Subcutaneous preadipocyte (primary cell): ENCODE measurements around the gene ANKRD45. TPM values are rescaled to one million over a fixed set of nuclear protein-coding genes. Genes with fewer than 3 reads are reported as not detected.

ENCODE experiments used
- total RNA-seq: library from RNA; depleted of rRNA; stranded (reverse); fragments of >200 nt; gene quantifications from 2 replicates; pipeline ENCODE4 v1.2.3, GENCODE V29; 2012

Gene ANKRD45, protein sequence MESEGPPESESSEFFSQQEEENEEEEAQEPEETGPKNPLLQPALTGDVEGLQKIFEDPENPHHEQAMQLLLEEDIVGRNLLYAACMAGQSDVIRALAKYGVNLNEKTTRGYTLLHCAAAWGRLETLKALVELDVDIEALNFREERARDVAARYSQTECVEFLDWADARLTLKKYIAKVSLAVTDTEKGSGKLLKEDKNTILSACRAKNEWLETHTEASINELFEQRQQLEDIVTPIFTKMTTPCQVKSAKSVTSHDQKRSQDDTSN
- not detected in 2 replicates for total RNA-seq

DNA sequence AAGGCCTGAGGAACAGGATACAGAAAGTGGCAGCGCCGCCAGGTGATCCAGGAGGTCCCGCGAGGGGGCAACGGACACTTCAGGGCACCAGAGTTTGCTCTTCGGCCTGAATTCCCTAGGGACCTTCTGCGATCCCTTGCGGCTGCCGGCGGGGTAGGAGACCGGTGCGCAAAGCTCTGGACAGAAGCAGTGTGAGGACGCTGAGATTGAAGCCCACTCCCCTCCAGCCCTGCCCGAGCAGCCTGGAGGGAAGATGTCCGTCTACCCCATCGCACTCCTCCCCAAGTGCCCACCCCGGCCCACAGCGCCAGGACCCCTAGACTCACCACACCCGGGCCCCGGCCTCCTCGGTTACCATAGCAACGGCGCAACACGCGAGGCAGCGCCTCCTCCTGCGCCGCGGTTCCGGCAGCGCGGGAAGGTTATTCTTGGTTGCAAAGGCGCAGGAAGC, at the start of gene ANKRD45:
Gene ANKRD45 (minus strand): TSS at position 361 of the 451 bp plus-strand sequence. CDS start 10,433 bp downstream, outside the sequence.

DNA sequence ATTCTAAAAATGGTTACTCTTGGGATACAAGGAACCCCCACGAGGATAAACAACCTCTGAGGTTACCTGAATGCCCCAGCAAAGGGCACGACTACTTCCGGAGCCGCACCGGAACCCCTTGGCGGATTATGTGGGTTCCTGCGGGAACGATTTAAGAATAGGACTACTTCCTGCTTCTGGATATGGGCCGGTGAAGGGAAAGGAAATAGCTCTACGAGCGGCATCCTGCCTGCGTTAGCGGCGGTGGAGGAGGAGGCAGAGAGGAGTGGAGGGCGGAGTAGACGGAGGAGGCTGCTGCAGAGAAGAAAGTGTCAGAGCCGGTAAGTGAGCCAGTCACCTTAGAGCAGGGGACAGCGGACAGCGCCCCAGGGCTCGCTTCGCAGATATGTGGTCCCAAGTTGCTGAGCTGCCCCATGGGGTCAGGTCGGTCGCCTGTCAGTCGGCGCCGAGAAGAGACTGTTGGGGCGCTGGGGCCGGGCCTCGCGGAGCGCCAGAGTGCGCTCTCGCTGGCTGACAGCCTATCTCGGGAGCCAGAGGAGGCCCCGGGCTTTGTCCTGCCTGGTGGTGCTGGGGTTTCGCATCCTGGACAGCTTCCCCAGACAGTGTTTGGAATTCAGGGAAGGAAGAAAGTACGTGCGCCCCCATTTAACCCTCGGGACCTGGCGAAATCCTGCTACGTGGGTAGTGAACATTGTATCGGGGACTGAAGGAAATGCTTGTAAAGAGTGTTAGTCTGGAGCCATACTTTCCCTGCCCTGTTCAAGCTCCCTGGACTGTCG, 45.3 kb upstream of the ANKRD45 start, which contains the start of gene KLHL20:
Gene KLHL20 (plus strand): TSS at position 223 of the 779 bp plus-strand sequence. CDS start 1,063 bp downstream, outside the sequence.

GRCh38 chr1:173635116-173635515, 34.5 kb downstream of the ANKRD45 start, which contains the start of gene TEX50:
Gene TEX50, plus strand, starts transcription at chr1:173635338. Its CDS starts 184 bp downstream, at chr1:173635522.

GRCh38 chr1:173603056-173603591, 66.5 kb downstream of the ANKRD45 start, which contains the start of gene SLC9C2:
Gene SLC9C2, minus strand, starts transcription at chr1:173603072. Its CDS starts 1,296 bp downstream, at chr1:173601776.

Other genes with a start within 250 kb of the ANKRD45 start
- 213 and 220 TPM in 2 replicates for gene PRDX6, start 192.5 kb downstream of the ANKRD45 start, total RNA-seq
- gene SLC9C2, start 66.8 kb downstream of the ANKRD45 start, total RNA-seq = not detected in 2 replicates
- gene TEX50, start 34.5 kb downstream of the ANKRD45 start, total RNA-seq = not detected in 2 replicates
- 18.7 and 19.2 TPM in 2 replicates for gene KLHL20, start 45.1 kb upstream of the ANKRD45 start, total RNA-seq
- 23.5 and 35.8 TPM in 2 replicates for gene DARS2, start 154.8 kb upstream of the ANKRD45 start, total RNA-seq
- 15.8 and 24.2 TPM in 2 replicates for gene CENPL, start 155.0 kb upstream of the ANKRD45 start, total RNA-seq
- 351 and 372 TPM in 2 replicates for gene GAS5, start 198.1 kb upstream of the ANKRD45 start, total RNA-seq
- 5.5 and 5.7 TPM in 2 replicates for gene ZBTB37, start 198.5 kb upstream of the ANKRD45 start, total RNA-seq
- gene SERPINC1, start 247.5 kb upstream of the ANKRD45 start, total RNA-seq = not detected in 2 replicates